CD8-positive, alpha-beta memory T cell (primary cell): ENCODE results near the gene TBC1D22A. TPM values are rescaled to one million over a fixed set of nuclear protein-coding genes. Genes with fewer than 3 reads are reported as not detected.

Experiments used
- CTCF ChIA-PET: fragments of 350-600 bp; sonication (Branson Sonifier 250); formaldehyde crosslinking; loops from one replicate; lab custom pipeline; 2021; ENCODE audit warnings: antibody characterized with exemption; lab: Charles Lee
- POLR2A ChIA-PET: fragments of 350-600 bp; sonication (Branson Sonifier 250); formaldehyde crosslinking; loops from one replicate; lab custom pipeline; 2021; ENCODE audit warnings: antibody characterized with exemption; lab: Charles Lee
- DNase-seq, 5 donors: peaks; one replicate each; pipeline versions ENCODE4 v3.0.0 to v3.0.0-alpha.2; 2020 to 2022; ENCODE audit warnings: mixed read lengths in 1 of 5
- H3K27ac ChIP-seq: one replicate; pipeline ENCODE4 v1.7.0; 2013; ENCODE audit warnings: low read depth, mild to moderate bottlenecking, low read length, moderate library complexity
- H3K27me3 ChIP-seq: 2 replicates; pipeline ENCODE4 v1.7.0; 2013; ENCODE audit warnings: low read length, mild to moderate bottlenecking; ENCODE audit not compliant: insufficient read depth, poor library complexity, severe bottlenecking
- H3K36me3 ChIP-seq: 2 replicates; pipeline ENCODE4 v1.7.0; 2013; ENCODE audit warnings: mild to moderate bottlenecking, low read length, moderate library complexity; ENCODE audit not compliant: insufficient read depth
- H3K4me1 ChIP-seq: 2 replicates; pipeline ENCODE4 v1.7.0; 2013; ENCODE audit warnings: mild to moderate bottlenecking, low read length, moderate library complexity; ENCODE audit not compliant: insufficient read depth
- H3K4me3 ChIP-seq: 2 replicates; pipeline ENCODE4 v1.7.0; 2013; ENCODE audit warnings: mild to moderate bottlenecking, low read length
- H3K9me3 ChIP-seq: 2 replicates; pipeline ENCODE4 v1.7.0; 2013; ENCODE audit warnings: mild to moderate bottlenecking, low read length
- H3K27ac Mint-ChIP-seq, 8 donors: one replicate each; pipeline ENCODE4 v1.8.0; 2020 to 2021; ENCODE audit warnings: mixed read lengths in 8 of 8, mild to moderate bottlenecking in 6 of 8, inconsistent platforms in 3 of 8, moderate library complexity in 3 of 8
- H3K27me3 Mint-ChIP-seq, 2 donors: one replicate each; pipeline ENCODE4 v1.8.0; 2020 to 2021; ENCODE audit warnings: mixed read lengths in 2 of 2, mild to moderate bottlenecking in 1 of 2, moderate library complexity in 1 of 2
- H3K36me3 Mint-ChIP-seq, 3 donors: one replicate each; pipeline ENCODE4 v1.8.0; 2020 to 2021; ENCODE audit warnings: mixed read lengths in 3 of 3, inconsistent platforms in 1 of 3, mild to moderate bottlenecking in 1 of 3
- H3K4me1 Mint-ChIP-seq, 3 donors: one replicate each; pipeline ENCODE4 v1.8.0; 2020 to 2021; ENCODE audit warnings: mixed read lengths in 3 of 3, inconsistent platforms in 1 of 3, mild to moderate bottlenecking in 1 of 3
- H3K4me3 Mint-ChIP-seq, 7 donors: one replicate each; pipeline ENCODE4 v1.8.0; 2020 to 2021; ENCODE audit warnings: mixed read lengths in 7 of 7, mild to moderate bottlenecking in 6 of 7, moderate library complexity in 4 of 7, inconsistent platforms in 2 of 7
- H3K9me3 Mint-ChIP-seq, 5 donors: one replicate each; pipeline ENCODE4 v1.8.0; 2020 to 2022; ENCODE audit warnings: mixed read lengths in 5 of 5, mild to moderate bottlenecking in 3 of 5, moderate library complexity in 2 of 5, inconsistent platforms in 1 of 5
- polyA plus RNA-seq: library from polyadenylated mRNA; unstranded; fragments of 300-500 nt; fragmentation: Illumina TruSeq; gene quantifications from one replicate; pipeline ENCODE4 v1.2.3, GENCODE V29; 2021
- total RNA-seq, 2 experiments: library from RNA; stranded (reverse); gene quantifications; one replicate each; pipeline ENCODE4 v1.2.3, GENCODE V29; 2021

The TBC1D22A gene
- total and polyA plus RNA-seq, 3 experiments from 2014 or later = 26.6 to 34.8 (median 34.0) TPM

DNA sequence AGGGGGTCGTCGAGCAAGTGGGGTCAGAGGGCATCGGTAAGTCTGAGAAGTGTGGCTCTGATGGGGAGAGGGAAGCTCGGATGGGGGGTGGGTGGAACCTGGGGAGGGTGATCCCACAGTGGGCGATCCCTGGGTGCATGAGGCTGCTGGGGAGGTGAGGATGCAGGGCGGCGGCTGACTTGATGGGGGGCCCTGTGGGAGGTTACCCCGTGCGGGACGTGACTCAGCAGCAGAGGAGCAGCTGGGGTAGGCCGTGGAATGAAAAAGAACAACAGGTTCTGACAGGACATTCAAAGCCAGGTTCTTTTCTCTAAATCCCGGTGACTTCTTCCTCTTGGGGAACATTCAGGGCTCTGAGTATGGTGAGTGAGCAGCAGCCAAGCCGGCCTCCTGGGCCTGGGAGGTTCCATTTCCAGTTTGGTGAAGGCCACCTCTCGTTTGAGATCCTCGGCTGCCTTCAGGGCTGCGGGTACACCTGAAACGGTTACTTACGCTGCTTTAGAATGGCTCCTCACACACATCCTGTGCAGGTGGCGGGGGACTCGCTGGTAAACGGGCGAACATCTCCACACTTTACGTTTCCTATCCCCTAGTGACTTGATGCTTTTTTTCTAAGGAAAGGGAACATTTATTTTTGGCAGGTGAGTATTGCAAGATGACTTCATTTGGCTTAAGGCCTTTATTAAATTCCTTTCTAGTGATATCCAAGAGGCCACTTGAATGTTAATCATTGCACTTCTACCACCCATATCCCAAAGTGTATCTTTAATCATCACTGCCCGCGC, 278.2 kb downstream of the TBC1D22A start:
- Histone ChIP-seq H3K27ac (no peak overlapping the region), H3K36me3 (no peaks in the 10 kb centered on the region), H3K4me3 (no peak overlapping the region), H3K27me3 (no peaks in the 10 kb centered on the region), H3K9me3 (no peaks in the 10 kb centered on the region), H3K4me1 (no peaks in the 10 kb centered on the region)
- H3K27me3 Mint-ChIP-seq = no peaks in the 10 kb centered on the region
- no peak for DNase-seq
- peaks cover 25 to 58% (median 28%) of the 10 kb centered on the region in 3 donors for H3K4me1 Mint-ChIP-seq
- peaks cover 0 to 45% (median 8%) of the 10 kb centered on the region in 3 donors for H3K36me3 Mint-ChIP-seq
- no peak overlapping the region for H3K4me3 Mint-ChIP-seq
- no peaks in the 10 kb centered on the region for H3K9me3 Mint-ChIP-seq
- ChIA-PET POLR2A (no interaction called here), CTCF (no interaction called here)
- no peak overlapping the region for H3K27ac Mint-ChIP-seq

DNA sequence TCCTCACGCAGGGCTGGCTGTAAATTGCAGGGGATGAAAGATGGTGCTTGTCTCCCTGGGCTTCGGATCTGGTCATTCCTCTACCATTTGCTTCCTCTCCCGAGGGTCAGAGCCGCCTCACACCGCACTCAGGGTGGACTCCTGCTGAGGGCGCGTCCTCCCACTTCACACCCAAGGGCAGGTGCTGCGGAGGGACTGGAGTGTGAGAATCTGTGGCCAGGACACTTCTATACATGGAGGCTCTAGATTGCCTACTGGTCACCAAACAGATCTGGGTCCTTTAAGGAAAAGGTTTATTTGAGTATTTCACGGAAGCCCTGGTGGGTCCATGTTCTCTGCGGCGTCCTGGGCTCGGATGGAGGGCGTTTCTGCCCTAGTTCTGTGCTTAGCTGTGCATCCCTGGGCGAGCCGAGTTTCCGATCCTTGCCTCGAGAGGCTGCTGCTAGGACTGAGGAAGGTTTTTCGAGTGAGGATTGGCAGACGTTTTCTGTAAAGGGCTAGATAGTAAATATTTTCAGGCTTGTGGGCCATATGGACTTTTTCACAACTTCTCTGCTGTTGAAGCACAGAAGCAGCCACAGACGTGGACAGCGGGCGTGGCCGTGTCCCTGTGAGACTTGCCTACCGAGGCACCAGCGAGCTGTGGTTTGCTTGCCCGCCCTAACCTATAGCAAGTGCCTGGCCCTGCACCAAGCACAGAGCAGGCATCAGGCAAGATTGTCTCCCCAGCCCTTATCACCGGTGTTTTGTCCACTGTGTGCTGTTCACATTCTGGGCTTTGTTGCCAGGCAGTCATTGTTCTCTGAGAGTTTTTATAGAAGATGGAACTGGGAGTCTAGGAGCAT, 279.0 kb downstream of the TBC1D22A start:
- POLR2A ChIA-PET = no interaction called here
- no peak for DNase-seq

DNA sequence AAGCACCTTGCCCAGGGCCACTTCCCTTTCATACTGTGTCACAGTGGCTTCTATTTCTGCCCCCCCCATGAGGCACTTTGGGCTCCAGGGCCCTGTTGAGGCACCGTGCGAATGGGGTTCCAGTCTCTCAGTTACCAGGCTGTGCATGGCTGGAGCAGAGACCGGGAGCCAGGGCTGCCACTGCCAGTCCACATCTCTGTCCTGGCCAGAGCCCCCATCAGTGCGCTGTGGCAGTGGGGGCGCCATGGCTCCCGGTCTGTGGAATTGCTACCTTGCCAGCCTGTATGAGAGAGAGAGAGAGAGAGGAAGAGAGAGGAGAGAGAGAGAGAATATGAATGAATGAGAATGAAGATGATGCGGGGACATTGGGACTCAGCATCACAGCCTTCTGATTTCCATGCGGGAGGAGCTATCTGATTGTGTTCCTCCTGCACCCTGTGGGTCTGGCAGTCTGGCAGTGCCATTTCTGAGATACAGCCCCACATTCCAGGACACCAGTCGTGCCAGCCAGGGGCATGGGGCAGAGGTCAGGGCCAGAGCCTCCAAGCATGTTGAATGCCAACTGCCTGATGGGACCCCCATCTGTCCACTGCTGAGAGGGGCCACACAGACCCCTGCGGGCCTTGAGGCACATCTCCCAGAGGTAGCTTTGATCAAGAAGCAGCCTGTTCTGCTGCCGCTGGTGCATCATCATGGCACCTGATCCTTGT, 279.8 kb downstream of the TBC1D22A start:
- CTCF ChIA-PET = no interaction called here
- peak overlapping the region in 4 of 8 donors; percentile 13 to 35 (median 19) for H3K27ac Mint-ChIP-seq
- POLR2A ChIA-PET = no interaction called here

More for the DNA sequence above, 279.0 kb downstream of the TBC1D22A start:
- Mint-ChIP-seq H3K36me3 (peaks cover 0 to 40% (median 7%) of the 10 kb centered on the region in 3 donors), H3K4me3 (no peak overlapping the region), H3K27ac (peak overlapping the region in 1 of 8 donors; percentile 27), H3K27me3 (no peaks in the 10 kb centered on the region), H3K4me1 (peaks cover 29 to 66% (median 31%) of the 10 kb centered on the region in 3 donors), H3K9me3 (no peaks in the 10 kb centered on the region)
- Histone ChIP-seq H3K27ac (no peak overlapping the region), H3K36me3 (no peaks in the 10 kb centered on the region), H3K4me3 (no peak overlapping the region), H3K27me3 (no peaks in the 10 kb centered on the region), H3K4me1 (no peaks in the 10 kb centered on the region), H3K9me3 (no peaks in the 10 kb centered on the region)
- CTCF ChIA-PET = no interaction called here

DNA sequence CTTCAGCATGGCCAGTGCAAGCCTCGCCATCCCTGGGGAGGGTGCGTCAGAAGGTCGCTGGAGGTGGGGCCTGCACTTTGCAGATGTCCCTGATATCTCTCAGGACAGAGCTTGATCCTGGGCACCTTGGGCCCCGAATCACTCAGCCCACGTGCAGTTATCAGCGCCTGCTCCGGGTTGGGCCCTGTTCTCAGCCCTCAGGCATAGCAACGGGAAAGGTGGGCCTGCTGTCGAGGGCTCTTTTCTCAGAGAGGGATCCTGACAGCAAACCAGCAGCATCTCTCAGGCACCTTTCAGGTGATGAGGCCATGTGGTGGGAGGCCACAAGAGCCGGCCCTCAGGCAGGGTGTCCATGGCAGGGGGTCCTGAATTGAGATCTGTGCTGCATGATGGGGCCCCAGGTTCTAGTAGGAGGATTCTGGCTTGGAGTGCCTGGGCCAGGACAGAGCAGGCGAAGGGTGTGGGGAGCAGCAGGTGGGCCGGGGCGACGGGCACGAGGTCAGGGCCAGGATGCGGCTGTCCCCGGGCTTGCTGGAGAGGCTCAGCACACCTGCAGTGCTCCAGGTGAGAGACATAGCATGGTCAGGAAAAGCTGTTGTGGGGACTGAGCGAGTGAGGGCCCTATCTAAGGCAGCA, 280.5 kb downstream of the TBC1D22A start:
- no peaks in the 10 kb centered on the region for H3K27me3 Mint-ChIP-seq
- no peaks in the 10 kb centered on the region for H3K9me3 ChIP-seq
- ChIA-PET POLR2A (no interaction called here), CTCF (no interaction called here)
- H3K4me3 Mint-ChIP-seq = no peak overlapping the region
- no peaks in the 10 kb centered on the region for H3K36me3 ChIP-seq
- no peaks in the 10 kb centered on the region for H3K27me3 ChIP-seq
- peak overlapping the region in 1 of 8 donors; percentile 22 for H3K27ac Mint-ChIP-seq
- H3K4me1 ChIP-seq = no peaks in the 10 kb centered on the region
- no peak for DNase-seq
- H3K36me3 Mint-ChIP-seq = peaks cover 0 to 31% (median 10%) of the 10 kb centered on the region in 3 donors
- H3K9me3 Mint-ChIP-seq = no peaks in the 10 kb centered on the region
- H3K4me1 Mint-ChIP-seq = peaks cover 41 to 81% (median 44%) of the 10 kb centered on the region in 3 donors
- H3K4me3 ChIP-seq = no peak overlapping the region
- H3K27ac ChIP-seq = no peak overlapping the region

More for the DNA sequence above, 279.8 kb downstream of the TBC1D22A start:
- Histone ChIP-seq H3K4me3 (no peak overlapping the region), H3K27ac (no peak overlapping the region), H3K4me1 (no peaks in the 10 kb centered on the region), H3K27me3 (no peaks in the 10 kb centered on the region), H3K9me3 (no peaks in the 10 kb centered on the region), H3K36me3 (no peaks in the 10 kb centered on the region)
- H3K9me3 Mint-ChIP-seq = no peaks in the 10 kb centered on the region
- DNase-seq = no peak
- peaks cover 0 to 33% (median 10%) of the 10 kb centered on the region in 3 donors for H3K36me3 Mint-ChIP-seq
- H3K4me1 Mint-ChIP-seq = peaks cover 37 to 74% (median 37%) of the 10 kb centered on the region in 3 donors
- no peak overlapping the region for H3K4me3 Mint-ChIP-seq
- H3K27me3 Mint-ChIP-seq = no peaks in the 10 kb centered on the region

DNA sequence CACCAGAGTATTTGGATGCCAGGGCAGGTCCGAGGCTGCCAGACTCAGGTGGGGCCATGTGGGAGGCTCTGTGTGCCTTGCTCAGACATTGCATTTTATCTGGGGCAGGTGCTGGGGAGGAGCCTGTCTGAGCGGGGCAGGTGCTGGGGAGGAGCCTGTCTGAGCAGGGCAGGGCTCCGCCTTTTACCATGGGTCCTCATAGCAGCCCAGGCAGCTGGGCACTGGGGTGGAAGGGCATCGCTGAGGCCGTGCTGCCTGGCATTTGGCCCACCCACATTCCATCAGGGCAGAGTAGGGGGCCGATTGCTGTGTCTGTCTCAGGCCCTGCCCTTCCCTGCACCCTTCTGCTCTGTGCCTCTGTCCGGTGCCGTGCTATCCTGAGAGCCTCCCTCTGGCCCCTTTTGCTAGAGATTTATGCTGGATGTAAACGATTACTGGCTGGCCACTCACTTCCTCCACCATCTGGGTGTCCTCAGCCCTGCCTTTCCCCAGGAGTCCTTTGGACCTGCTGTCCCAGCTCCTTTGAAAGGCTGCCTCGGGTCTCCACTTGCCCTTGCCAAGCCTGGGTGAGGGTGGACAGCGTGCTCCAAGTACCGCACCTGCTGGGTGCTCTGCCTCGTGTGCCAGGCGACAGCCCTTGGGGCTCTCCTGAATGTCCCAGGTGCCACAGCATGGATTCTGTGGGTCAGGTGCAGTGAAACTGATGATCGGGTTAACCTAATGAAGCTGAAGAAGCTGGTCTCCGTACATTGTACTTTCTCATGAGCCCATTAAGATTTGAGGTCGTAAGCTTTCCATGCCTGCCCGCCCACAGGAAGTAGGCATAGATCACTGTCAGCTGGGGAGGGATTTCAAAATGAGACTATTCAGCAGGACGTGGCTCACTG, 281.6 kb downstream of the TBC1D22A start:
- Mint-ChIP-seq H3K9me3 (no peaks in the 10 kb centered on the region), H3K4me3 (peak overlapping the region in 1 of 7 donors; percentile 10), H3K4me1 (peaks cover 44 to 90% (median 50%) of the 10 kb centered on the region in 3 donors), H3K36me3 (peaks cover 0 to 21% (median 8%) of the 10 kb centered on the region in 3 donors), H3K27me3 (no peaks in the 10 kb centered on the region), H3K27ac (peak overlapping the region in 3 of 8 donors; percentile 51 to 85 (median 66))
- no peaks in the 10 kb centered on the region for H3K4me1 ChIP-seq
- no peak for DNase-seq
- H3K27ac ChIP-seq = no peak overlapping the region
- ChIA-PET POLR2A (no interaction called here), CTCF (no interaction called here)
- H3K4me3 ChIP-seq = no peak overlapping the region
- H3K36me3 ChIP-seq = no peaks in the 10 kb centered on the region
- no peaks in the 10 kb centered on the region for H3K9me3 ChIP-seq
- no peaks in the 10 kb centered on the region for H3K27me3 ChIP-seq

DNA sequence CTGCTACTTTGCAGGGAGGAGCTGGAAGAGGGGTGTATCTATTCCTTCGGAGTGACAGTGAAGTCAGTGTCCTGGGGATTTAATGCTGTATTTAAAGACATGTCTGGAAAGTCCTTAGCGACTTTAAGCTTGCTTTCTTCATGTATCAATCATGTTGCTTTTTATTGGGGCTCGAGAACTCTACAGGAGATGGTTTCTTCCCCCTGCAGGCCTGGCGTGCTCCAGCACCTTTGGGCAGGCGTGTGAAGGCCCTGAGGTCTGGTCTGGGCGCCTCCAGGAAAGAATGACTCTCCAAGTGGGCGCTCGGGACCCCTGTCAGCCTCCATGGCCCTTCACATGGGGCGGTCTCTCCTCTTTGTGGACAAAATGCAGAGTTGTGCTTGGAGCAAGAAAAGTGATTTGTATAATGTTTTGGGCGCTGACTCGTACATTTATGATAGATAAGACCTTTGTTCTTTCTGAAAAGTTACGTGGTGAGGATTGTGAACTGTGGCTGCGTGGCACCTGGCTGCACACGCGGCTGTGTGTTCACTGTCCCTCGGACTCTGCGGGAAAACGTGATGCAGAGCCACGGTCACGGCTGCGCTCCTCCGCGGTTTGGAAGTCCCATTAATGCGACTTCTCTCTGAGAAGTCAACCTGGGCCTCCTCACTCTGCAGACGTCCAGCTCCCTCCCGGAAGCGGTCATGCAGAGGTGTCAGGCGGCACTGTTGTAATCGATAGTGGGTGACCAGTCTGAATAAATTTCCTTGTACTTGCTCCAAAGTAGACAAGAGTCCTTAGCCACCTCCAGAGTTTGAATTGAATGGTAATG, 282.5 kb downstream of the TBC1D22A start:
- H3K4me1 ChIP-seq = no peaks in the 10 kb centered on the region

More for the DNA sequence above, 282.5 kb downstream of the TBC1D22A start:
- Histone ChIP-seq H3K4me3 (no peak overlapping the region), H3K27me3 (no peaks in the 10 kb centered on the region), H3K36me3 (no peaks in the 10 kb centered on the region), H3K9me3 (no peaks in the 10 kb centered on the region), H3K27ac (no peak overlapping the region)
- no peak for DNase-seq
- H3K9me3 Mint-ChIP-seq = no peaks in the 10 kb centered on the region
- H3K4me1 Mint-ChIP-seq = peaks cover 50 to 92% (median 58%) of the 10 kb centered on the region in 3 donors
- peaks cover 0 to 21% (median 10%) of the 10 kb centered on the region in 3 donors for H3K36me3 Mint-ChIP-seq
- ChIA-PET POLR2A (no interaction called here), CTCF (no interaction called here)
- H3K27me3 Mint-ChIP-seq = no peaks in the 10 kb centered on the region
- peak overlapping the region in 1 of 8 donors; percentile 85 for H3K27ac Mint-ChIP-seq
- H3K4me3 Mint-ChIP-seq = peak overlapping the region in 1 of 7 donors; percentile 40
